ENCODE measurements around the gene ZNF532. TPM values are rescaled to one million over a fixed set of nuclear protein-coding genes. Genes with fewer than 3 reads are reported as not detected.

Gene ZNF532
- total RNA-seq, 1 experiment from 2014 or later: 49.8 TPM

DNA sequence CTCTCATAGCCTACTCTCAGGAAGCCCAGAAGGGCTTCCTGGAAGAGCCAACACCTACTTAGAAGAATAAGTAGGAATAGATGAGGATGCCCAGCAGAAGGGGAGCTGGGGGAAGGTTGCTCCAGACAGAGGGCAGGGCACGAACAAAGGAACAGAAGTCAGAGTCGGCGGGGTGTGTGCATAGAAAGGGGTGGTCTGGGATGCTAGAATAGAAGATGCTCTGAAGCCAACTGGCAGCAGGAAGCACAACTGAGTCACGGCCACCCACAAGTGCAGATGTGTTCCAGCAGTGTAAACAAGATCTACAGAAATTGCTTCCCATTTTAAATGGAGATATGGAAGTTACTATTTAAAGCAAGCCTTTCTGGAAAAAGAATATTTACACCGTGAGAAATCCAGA is 131.0 kb downstream of the ZNF532 start:
- no peak for TF ChIP-seq SIN3A (IDR thresholded peaks at IDR 0.05; ENCODE audit: borderline replicate concordance, insufficient read depth, low read depth, low read length)
- TF ChIP-seq, protein P1, sequence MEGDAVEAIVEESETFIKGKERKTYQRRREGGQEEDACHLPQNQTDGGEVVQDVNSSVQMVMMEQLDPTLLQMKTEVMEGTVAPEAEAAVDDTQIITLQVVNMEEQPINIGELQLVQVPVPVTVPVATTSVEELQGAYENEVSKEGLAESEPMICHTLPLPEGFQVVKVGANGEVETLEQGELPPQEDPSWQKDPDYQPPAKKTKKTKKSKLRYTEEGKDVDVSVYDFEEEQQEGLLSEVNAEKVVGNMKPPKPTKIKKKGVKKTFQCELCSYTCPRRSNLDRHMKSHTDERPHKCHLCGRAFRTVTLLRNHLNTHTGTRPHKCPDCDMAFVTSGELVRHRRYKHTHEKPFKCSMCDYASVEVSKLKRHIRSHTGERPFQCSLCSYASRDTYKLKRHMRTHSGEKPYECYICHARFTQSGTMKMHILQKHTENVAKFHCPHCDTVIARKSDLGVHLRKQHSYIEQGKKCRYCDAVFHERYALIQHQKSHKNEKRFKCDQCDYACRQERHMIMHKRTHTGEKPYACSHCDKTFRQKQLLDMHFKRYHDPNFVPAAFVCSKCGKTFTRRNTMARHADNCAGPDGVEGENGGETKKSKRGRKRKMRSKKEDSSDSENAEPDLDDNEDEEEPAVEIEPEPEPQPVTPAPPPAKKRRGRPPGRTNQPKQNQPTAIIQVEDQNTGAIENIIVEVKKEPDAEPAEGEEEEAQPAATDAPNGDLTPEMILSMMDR (IDR thresholded peaks at IDR 0.05): no peak
- TF ChIP-seq TCF7L2 (IDR thresholded peaks at IDR 0.05; ENCODE audit: low read depth, low read length): no peak
- TF ChIP-seq, protein P2, sequence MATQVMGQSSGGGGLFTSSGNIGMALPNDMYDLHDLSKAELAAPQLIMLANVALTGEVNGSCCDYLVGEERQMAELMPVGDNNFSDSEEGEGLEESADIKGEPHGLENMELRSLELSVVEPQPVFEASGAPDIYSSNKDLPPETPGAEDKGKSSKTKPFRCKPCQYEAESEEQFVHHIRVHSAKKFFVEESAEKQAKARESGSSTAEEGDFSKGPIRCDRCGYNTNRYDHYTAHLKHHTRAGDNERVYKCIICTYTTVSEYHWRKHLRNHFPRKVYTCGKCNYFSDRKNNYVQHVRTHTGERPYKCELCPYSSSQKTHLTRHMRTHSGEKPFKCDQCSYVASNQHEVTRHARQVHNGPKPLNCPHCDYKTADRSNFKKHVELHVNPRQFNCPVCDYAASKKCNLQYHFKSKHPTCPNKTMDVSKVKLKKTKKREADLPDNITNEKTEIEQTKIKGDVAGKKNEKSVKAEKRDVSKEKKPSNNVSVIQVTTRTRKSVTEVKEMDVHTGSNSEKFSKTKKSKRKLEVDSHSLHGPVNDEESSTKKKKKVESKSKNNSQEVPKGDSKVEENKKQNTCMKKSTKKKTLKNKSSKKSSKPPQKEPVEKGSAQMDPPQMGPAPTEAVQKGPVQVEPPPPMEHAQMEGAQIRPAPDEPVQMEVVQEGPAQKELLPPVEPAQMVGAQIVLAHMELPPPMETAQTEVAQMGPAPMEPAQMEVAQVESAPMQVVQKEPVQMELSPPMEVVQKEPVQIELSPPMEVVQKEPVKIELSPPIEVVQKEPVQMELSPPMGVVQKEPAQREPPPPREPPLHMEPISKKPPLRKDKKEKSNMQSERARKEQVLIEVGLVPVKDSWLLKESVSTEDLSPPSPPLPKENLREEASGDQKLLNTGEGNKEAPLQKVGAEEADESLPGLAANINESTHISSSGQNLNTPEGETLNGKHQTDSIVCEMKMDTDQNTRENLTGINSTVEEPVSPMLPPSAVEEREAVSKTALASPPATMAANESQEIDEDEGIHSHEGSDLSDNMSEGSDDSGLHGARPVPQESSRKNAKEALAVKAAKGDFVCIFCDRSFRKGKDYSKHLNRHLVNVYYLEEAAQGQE (IDR thresholded peaks at IDR 0.05; ENCODE audit: insufficient read depth in 1 of 2, low read depth in 2 of 2, low read length in 1 of 2): no peak
- no peak for TF ChIP-seq POLR2AphosphoS5 (IDR thresholded peaks at IDR 0.05; ENCODE audit: low read depth, low read length)
- ATAC-seq: no peak

DNA sequence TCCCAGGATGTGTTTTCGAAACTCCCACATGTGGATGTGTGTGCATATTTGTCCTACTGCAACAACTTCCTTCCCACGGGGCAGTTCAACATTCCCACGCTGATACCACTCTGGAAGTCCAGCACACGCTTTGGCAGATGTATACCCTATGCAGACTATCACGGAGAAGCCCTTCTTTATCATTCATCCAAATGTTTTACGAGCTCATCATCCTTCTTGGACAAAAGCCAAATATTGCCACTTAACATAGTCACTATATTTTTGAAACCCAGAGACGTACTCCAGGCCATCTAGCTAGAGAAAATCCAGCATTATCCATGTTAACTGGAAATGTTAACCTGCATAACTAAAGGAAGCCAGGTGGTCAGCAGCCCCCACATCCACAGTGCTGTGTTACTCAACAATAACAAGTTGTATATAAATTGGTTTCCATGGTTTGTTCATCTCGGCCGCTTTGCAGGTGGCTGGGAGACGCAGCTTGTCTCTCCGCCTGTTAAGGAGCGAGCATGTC is 131.5 kb downstream of the ZNF532 start:
- POLR2A ChIA-PET: no interaction called here
- Histone ChIP-seq H3K27me3 (ENCODE audit: control insufficient read depth, insufficient read depth, low read length) (no peaks in the 10 kb centered on the region), H3K36me3 (ENCODE audit: control insufficient read depth, insufficient read depth, low read length) (no peaks in the 10 kb centered on the region), H3K4me1 (ENCODE audit: control insufficient read depth, insufficient read depth, low read length) (no peaks in the 10 kb centered on the region), H3K9me3 (ENCODE audit: control insufficient read depth, insufficient read depth, low read depth, low read length) (no peaks in the 10 kb centered on the region), H3K27ac (ENCODE audit: low read length) (no peak overlapping the region), H3K4me3 (ENCODE audit: low read depth in 2 of 2, low read length in 2 of 2) (no peak overlapping the region)
- CTCF ChIA-PET: no interaction called here
- TF ChIP-seq POLR2AphosphoS5 (IDR thresholded peaks at IDR 0.05; ENCODE audit: low read depth, low read length): no peak
- TF ChIP-seq, protein P2 (IDR thresholded peaks at IDR 0.05; ENCODE audit: insufficient read depth in 1 of 2, low read depth in 2 of 2, low read length in 1 of 2): no peak
- TF ChIP-seq SIN3A (IDR thresholded peaks at IDR 0.05; ENCODE audit: borderline replicate concordance, insufficient read depth, low read depth, low read length): no peak
- TF ChIP-seq, protein P1 (IDR thresholded peaks at IDR 0.05): no peak
- no peak for TF ChIP-seq TCF7L2 (IDR thresholded peaks at IDR 0.05; ENCODE audit: low read depth, low read length)
- no peak for DNase-seq (ENCODE audit: low read depth, low spot score)
- BruUV-seq (replicated peaks): no TSS peak
- intact Hi-C loops (cut with micrococcal nuclease; ENCODE audit: unreplicated experiment) (no loop called here), in situ Hi-C loops (cut with HindIII; ENCODE audit: low pct_unique_long_range_greater_than_20kb, low sequenced_read_pairs) (no loop called here)
- no peak for ATAC-seq

More for the DNA sequence above, 131.0 kb downstream of the ZNF532 start:
- Histone ChIP-seq H3K9me3 (ENCODE audit: control insufficient read depth, insufficient read depth, low read depth, low read length) (no peaks in the 10 kb centered on the region), H3K27me3 (ENCODE audit: control insufficient read depth, insufficient read depth, low read length) (no peaks in the 10 kb centered on the region), H3K36me3 (ENCODE audit: control insufficient read depth, insufficient read depth, low read length) (no peaks in the 10 kb centered on the region), H3K4me1 (ENCODE audit: control insufficient read depth, insufficient read depth, low read length) (no peaks in the 10 kb centered on the region), H3K4me3 (ENCODE audit: low read depth in 2 of 2, low read length in 2 of 2) (no peak overlapping the region), H3K27ac (ENCODE audit: low read length) (no peak overlapping the region; the same call in 1 of the 2 replicates)
- POLR2A ChIA-PET: no interaction called here
- CTCF ChIA-PET: no interaction called here
- no TSS peak for BruUV-seq (replicated peaks)
- in situ Hi-C loops (cut with HindIII; ENCODE audit: low pct_unique_long_range_greater_than_20kb, low sequenced_read_pairs): no loop called here
- intact Hi-C loops (cut with micrococcal nuclease; ENCODE audit: unreplicated experiment): no loop called here
- no peak for DNase-seq (ENCODE audit: low read depth, low spot score)
